Large intestine (tissue), 3 donors: ENCODE measurements around the gene PLA2G4B. TPM values are rescaled to one million over a fixed set of nuclear protein-coding genes. Genes with fewer than 3 reads are reported as not detected.

Source experiments
- DNase-seq, 2 donors: peaks; one replicate each; pipeline versions ENCODE4 v3.0.0 to v3.0.0-alpha.2; 2013
- H3K27ac ChIP-seq: one replicate; pipeline ENCODE4 v1.5.1; 2013; ENCODE audit warnings: low read length
- H3K27me3 ChIP-seq: 2 replicates; pipeline ENCODE4 v1.6.1; 2013; ENCODE audit warnings: low read length; ENCODE audit not compliant: control insufficient read depth, insufficient read depth
- H3K36me3 ChIP-seq: 2 replicates; pipeline ENCODE4 v1.6.1; 2013; ENCODE audit warnings: low read length; ENCODE audit not compliant: control insufficient read depth, insufficient read depth
- H3K4me1 ChIP-seq: one replicate; pipeline ENCODE4 v1.6.1; 2013; ENCODE audit warnings: low read length; ENCODE audit not compliant: control insufficient read depth, insufficient read depth
- H3K4me3 ChIP-seq: one replicate; pipeline ENCODE4 v1.5.1; 2013; ENCODE audit warnings: low read length
- H3K9me3 ChIP-seq: one replicate; pipeline ENCODE4 v1.6.1; 2013; ENCODE audit warnings: mild to moderate bottlenecking, low read depth, low read length, moderate library complexity; ENCODE audit not compliant: control insufficient read depth
- WGBS: methylation state at CpG from one replicate; pipeline ENCODE4 v1.1.5; 2013; ENCODE audit warnings: low lambda C conversion rate; ENCODE audit not compliant: insufficient coverage; 5-methylcytosine and 5-hydroxymethylcytosine counted together
- polyA plus RNA-seq: library from polyadenylated mRNA; unstranded; fragments of 120-200 nt; gene quantifications from one replicate; pipeline ENCODE4 v1.2.1, GENCODE V29; 2013

The PLA2G4B gene
- polyA plus RNA-seq, 1 donor = 10.4 TPM

DNA sequence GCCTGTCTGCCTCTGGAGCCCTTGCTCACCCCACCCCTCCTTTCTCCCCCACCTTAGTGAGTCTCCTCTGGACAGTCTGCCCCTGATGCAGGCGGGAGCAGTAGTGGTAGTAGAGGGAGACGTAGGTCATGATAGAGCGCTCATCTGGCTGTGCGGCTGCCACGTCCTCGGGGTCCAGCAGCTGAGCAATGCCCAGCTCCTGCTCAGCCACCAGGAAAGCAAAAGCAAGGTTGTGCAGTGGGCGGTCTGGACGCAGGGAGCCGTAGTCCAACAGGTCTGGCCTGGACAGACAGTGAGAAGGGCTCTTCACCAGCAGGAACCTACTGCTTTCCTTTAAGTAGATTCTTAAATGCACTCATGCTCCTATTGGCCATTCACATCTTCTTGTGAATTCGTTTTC, 48.5 kb downstream of the PLA2G4B start:
- WGBS = no CpG with 5 or more reads among the region's 10 CpGs

GRCh38 chr15:41887893-41888292, 49.2 kb downstream of the PLA2G4B start:
- Histone ChIP-seq H3K4me1 (no peaks in the 10 kb centered on the region), H3K4me3 (no peak overlapping the region), H3K9me3 (peaks cover 3% of the 10 kb centered on the region), H3K27me3 (no peaks in the 10 kb centered on the region), H3K36me3 (no peaks in the 10 kb centered on the region), H3K27ac (no peak overlapping the region)
- no CpG with 5 or more reads among the region's 9 CpGs for WGBS
- DNase-seq = no peak

More for the DNA sequence above, 48.5 kb downstream of the PLA2G4B start:
- DNase-seq = no peak
- Histone ChIP-seq H3K4me3 (no peak overlapping the region), H3K9me3 (peaks cover 2% of the 10 kb centered on the region), H3K36me3 (no peaks in the 10 kb centered on the region), H3K27me3 (peaks cover 5% of the 10 kb centered on the region), H3K27ac (no peak overlapping the region), H3K4me1 (peaks cover 7% of the 10 kb centered on the region)

DNA sequence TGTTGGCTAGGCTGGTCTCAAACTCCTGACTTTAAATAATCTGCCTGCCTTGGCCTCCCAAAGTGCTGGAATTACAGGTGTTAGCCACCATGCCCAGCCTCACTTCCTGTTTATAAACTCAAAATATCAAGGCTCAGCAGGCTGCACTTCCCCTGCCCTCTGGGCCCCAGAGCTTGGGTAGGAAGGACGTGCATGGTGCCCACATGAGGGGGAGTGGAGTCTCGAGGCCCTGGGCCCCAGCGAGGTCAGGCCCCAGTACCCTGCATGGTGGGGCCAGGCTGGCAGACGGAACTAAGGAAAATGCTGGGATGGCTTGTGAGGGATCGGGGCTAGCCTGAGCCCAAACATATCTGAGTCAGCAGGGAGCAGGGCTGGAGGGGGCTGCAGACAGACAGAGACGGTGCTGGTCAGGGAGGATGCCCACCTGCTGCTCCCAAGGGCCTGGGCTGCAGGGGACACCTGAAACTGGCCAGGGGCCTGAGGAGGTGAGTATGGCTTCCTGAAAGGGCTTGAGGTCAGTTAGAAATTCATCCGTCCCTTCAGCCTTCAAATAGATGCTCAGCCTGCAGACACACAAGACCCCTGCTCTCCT, 50.1 kb downstream of the PLA2G4B start:
- H3K9me3 ChIP-seq = peaks cover 3% of the 10 kb centered on the region
- H3K4me3 ChIP-seq = no peak overlapping the region
- H3K27me3 ChIP-seq = no peaks in the 10 kb centered on the region
- no peak overlapping the region for H3K27ac ChIP-seq
- no peaks in the 10 kb centered on the region for H3K36me3 ChIP-seq
- no CpG with 5 or more reads among the region's 7 CpGs for WGBS
- peaks cover 5% of the 10 kb centered on the region for H3K4me1 ChIP-seq
- DNase-seq = no peak

GRCh38 chr15:41890050-41890690, 51.5 kb downstream of the PLA2G4B start:
- Histone ChIP-seq H3K27me3 (no peaks in the 10 kb centered on the region), H3K4me1 (peaks cover 11% of the 10 kb centered on the region), H3K4me3 (no peak overlapping the region), H3K9me3 (peaks cover 3% of the 10 kb centered on the region), H3K27ac (no peak overlapping the region), H3K36me3 (no peaks in the 10 kb centered on the region)
- DNase-seq = no peak
- no CpG with 5 or more reads among the region's 6 CpGs for WGBS

GRCh38 chr15:41891226-41891625, 52.6 kb downstream of the PLA2G4B start:
- no peak for DNase-seq
- H3K4me3 ChIP-seq = no peak overlapping the region
- WGBS = no CpG with 5 or more reads among the region's 6 CpGs
- H3K9me3 ChIP-seq = peaks cover 3% of the 10 kb centered on the region
- no peaks in the 10 kb centered on the region for H3K36me3 ChIP-seq
- H3K4me1 ChIP-seq = peaks cover 11% of the 10 kb centered on the region
- no peak overlapping the region for H3K27ac ChIP-seq
- no peaks in the 10 kb centered on the region for H3K27me3 ChIP-seq

- Histone ChIP-seq H3K4me3 (no peak overlapping the region), H3K36me3 (peaks cover 3% of the 10 kb centered on the region), H3K27ac (no peak overlapping the region), H3K9me3 (peaks cover 3% of the 10 kb centered on the region), H3K4me1 (peaks cover 11% of the 10 kb centered on the region), H3K27me3 (no peaks in the 10 kb centered on the region)
- WGBS = no CpG with 5 or more reads among the region's 3 CpGs
- DNase-seq = no peak
Measured at GRCh38 chr15:41891946-41892345, 53.3 kb downstream of the PLA2G4B start.

GRCh38 chr15:41892621-41893421, 54.2 kb downstream of the PLA2G4B start:
- H3K36me3 ChIP-seq = peaks cover 3% of the 10 kb centered on the region
- H3K4me3 ChIP-seq = no peak overlapping the region
- H3K4me1 ChIP-seq = peaks cover 11% of the 10 kb centered on the region
- H3K27ac ChIP-seq = no peak overlapping the region
- no peak for DNase-seq
- H3K27me3 ChIP-seq = no peaks in the 10 kb centered on the region
- peaks cover 3% of the 10 kb centered on the region for H3K9me3 ChIP-seq
- no CpG with 5 or more reads among the region's 22 CpGs for WGBS

DNA sequence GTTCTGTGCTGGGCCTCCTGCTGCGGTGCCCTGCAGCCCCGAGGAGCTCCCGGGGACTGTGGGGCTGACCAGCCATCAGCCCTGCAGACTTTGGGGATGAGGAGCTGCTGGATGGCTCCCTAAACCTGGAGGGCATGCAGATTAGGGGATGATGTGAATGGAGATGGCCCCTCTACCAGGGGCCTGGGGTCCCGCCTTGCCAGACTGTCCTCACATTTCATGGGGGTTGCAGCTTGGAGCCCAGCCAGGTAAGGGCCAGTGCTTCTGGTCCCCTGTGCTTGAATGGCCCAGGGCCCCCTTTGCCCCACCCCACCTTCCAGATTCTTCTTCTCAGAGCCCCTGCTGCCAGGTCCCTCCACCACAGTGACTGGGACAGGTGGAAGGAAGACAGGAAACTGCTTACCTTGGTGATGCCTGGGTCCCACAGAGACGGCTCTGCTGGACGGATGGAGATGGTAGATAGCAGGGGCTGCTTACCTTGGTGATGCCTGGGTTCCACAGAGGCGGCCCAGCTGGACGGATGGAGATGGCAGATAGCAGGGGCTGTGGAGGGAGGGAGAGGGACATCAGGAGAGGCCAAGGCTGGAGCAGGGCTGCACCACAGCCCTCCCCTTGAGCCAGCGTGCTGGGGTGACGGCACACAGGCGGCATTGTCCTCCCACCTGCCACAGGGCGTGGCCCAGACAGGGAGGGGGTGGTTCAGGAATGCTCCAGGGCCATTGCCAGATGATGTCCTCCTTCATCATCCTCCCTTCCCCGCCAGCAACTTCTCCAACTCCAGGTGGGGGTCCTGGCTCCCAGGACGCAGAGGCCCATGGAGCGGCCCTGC, 55.0 kb downstream of the PLA2G4B start, which contains the start of gene SPTBN5:
Gene SPTBN5, minus strand, starts transcription at position 632 of the 829 bp plus-strand sequence. Its CDS starts 556 bp downstream, at position 76.
- H3K4me1 ChIP-seq = peaks cover 11% of the 10 kb centered on the region
- H3K27ac ChIP-seq = no peak within 1 kb of the TSS
- H3K9me3 ChIP-seq = peaks cover 3% of the 10 kb centered on the region
- no CpG with 5 or more reads among the region's 15 CpGs for WGBS
- no peak within 1 kb of the TSS for H3K4me3 ChIP-seq
- peaks cover 3% of the 10 kb centered on the region for H3K36me3 ChIP-seq
- H3K27me3 ChIP-seq = no peaks in the 10 kb centered on the region
- DNase-seq = peak in 1 of 2 donors; percentile 37

DNA sequence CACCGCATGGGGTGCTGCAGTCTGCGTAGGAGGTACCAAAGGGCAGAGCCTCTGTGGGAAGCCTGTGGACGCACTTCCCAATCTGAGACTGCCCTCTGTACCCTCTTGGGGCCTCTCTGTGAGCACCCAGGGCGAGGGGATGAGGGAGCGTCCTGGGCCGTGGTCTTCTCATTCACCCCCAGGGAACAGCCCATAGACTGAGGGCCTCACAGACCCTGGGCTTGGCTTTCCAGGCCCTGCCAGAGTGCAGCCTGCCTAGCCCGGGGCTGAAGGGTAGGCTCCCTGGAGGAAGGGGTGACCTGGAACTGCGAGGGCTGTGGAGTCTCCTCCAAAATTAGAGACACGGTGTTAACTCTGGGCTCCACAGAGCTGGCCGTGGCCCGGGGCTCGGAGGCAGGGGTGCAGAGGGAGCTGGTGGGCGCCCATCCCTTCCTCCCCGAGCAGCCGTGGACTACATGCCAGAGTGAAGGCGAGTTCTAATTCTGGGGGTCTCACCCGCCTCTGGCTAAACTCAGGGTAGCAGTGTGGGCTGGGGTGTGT, 55.7 kb downstream of the PLA2G4B start:
- H3K27me3 ChIP-seq = no peaks in the 10 kb centered on the region
- peaks cover 11% of the 10 kb centered on the region for H3K4me1 ChIP-seq
- no CpG with 5 or more reads among the region's 17 CpGs for WGBS
- H3K4me3 ChIP-seq = no peak overlapping the region
- H3K36me3 ChIP-seq = peaks cover 6% of the 10 kb centered on the region
- no peak overlapping the region for H3K27ac ChIP-seq
- H3K9me3 ChIP-seq = peaks cover 3% of the 10 kb centered on the region
- no peak for DNase-seq
